ENCODE results near the gene PPP1R37.
A peak's percentile ranks its signal among the peaks of the same experiment; 100 is the strongest.

The PPP1R37 gene

GRCh38 chr19:45137179-45137761 is 44.3 kb downstream of the PPP1R37 start:
- peak; percentile 92 for DNase-seq (ENCODE audit: low read depth)
- TF ChIP-seq CTCF (IDR thresholded peaks at IDR 0.05; ENCODE audit: insufficient read depth, low read depth, low read length, missing control alignments): no peak
- H3K4me3 ChIP-seq (ENCODE audit: low read depth, low read length): peak overlapping the region; percentile 54

GRCh38 chr19:45138303-45138751 is 45.3 kb downstream of the PPP1R37 start:
- no peak for TF ChIP-seq CTCF (IDR thresholded peaks at IDR 0.05; ENCODE audit: insufficient read depth, low read depth, low read length, missing control alignments)
- no peak overlapping the region for H3K4me3 ChIP-seq (ENCODE audit: low read depth, low read length)
- DNase-seq (ENCODE audit: low read depth): no peak

- no peak for DNase-seq (ENCODE audit: low read depth)
- no peak for TF ChIP-seq CTCF (IDR thresholded peaks at IDR 0.05; ENCODE audit: insufficient read depth, low read depth, low read length, missing control alignments)
- no peak overlapping the region for H3K4me3 ChIP-seq (ENCODE audit: low read depth, low read length)
Observed at GRCh38 chr19:45139286-45140143, 46.5 kb downstream of the PPP1R37 start.

- no peak for DNase-seq (ENCODE audit: low read depth)
- no peak overlapping the region for H3K4me3 ChIP-seq (ENCODE audit: low read depth, low read length)
- no peak for TF ChIP-seq CTCF (IDR thresholded peaks at IDR 0.05; ENCODE audit: insufficient read depth, low read depth, low read length, missing control alignments)
Observed at GRCh38 chr19:45140144-45140503, 47.1 kb downstream of the PPP1R37 start.

GRCh38 chr19:45140533-45140932 is 47.6 kb downstream of the PPP1R37 start:
- no peak for DNase-seq (ENCODE audit: low read depth)
- TF ChIP-seq CTCF (IDR thresholded peaks at IDR 0.05; ENCODE audit: insufficient read depth, low read depth, low read length, missing control alignments): no peak
- H3K4me3 ChIP-seq (ENCODE audit: low read depth, low read length): no peak overlapping the region

GRCh38 chr19:45141203-45141900 is 48.4 kb downstream of the PPP1R37 start:
- no peak for DNase-seq (ENCODE audit: low read depth)
- no peak for TF ChIP-seq CTCF (IDR thresholded peaks at IDR 0.05; ENCODE audit: insufficient read depth, low read depth, low read length, missing control alignments)
- no peak overlapping the region for H3K4me3 ChIP-seq (ENCODE audit: low read depth, low read length)

All from GM12865 (cell line).